ENCODE results near the gene CFAP53. TPM values are rescaled to one million over a fixed set of nuclear protein-coding genes. Genes with fewer than 3 reads are reported as not detected.
"Not testable (repeated sequence)": the region's sequence is repeated elsewhere in the genome, so short reads cannot be mapped to it uniquely, and the experiment has no call there.

CFAP53 gene, protein sequence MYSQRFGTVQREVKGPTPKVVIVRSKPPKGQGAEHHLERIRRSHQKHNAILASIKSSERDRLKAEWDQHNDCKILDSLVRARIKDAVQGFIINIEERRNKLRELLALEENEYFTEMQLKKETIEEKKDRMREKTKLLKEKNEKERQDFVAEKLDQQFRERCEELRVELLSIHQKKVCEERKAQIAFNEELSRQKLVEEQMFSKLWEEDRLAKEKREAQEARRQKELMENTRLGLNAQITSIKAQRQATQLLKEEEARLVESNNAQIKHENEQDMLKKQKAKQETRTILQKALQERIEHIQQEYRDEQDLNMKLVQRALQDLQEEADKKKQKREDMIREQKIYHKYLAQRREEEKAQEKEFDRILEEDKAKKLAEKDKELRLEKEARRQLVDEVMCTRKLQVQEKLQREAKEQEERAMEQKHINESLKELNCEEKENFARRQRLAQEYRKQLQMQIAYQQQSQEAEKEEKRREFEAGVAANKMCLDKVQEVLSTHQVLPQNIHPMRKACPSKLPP
- total RNA-seq, result under 1 TPM; 0.37 to 0.44 TPM

DNA sequence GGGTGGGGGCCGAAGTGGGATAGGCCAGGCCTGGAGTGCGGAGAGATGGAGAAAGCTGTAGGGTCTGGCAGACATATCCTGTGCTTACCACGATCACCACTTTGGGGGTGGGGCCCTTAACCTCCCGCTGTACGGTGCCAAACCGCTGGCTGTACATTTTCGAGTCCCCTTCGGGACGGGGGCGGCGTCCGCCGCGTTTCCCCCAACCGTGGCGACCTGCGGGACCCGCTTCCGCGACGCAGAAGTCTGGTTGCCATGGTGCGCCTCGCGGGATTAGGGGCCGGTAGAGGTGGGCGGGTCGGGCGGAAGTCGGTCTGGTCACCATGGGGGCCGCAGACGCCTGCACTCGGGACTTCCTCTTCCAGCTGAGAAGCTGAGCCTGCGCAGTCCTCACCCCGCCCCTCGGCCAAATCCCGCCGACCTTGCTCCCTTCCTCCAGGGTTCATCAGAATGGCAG lies at the start of gene CFAP53:
Gene CFAP53, minus strand, starts transcription at position 248 of the 457 bp plus-strand sequence. Its CDS starts 91 bp downstream, at position 157.
- CTCF ChIA-PET, result interaction anchor here (0.5 to 1.1 kb wide), 4 partner anchors 10 to 166 kb away, joined by 3 to 5 read pairs (median 4); partner anchors contain the start of gene MBD1
- peaks cover 12% of the 10 kb centered on the region for H3K36me3 Mint-ChIP-seq (ENCODE audit: low read depth)
- H3K27ac Mint-ChIP-seq, result peak within 1 kb of the TSS; percentile 57
- intact Hi-C loops (cut with DNase I, micrococcal nuclease), result loop anchor here (1.0 to 10.0 kb wide), 7 partner anchors 15 to 774 kb away; partner anchors contain the start of genes CXXC1 (in 2 of the 2), MBD1 (in 2 of the 2), ACAA2 (in 1 of the 2) and RPL17 (in 1 of the 2)
- no peaks in the 10 kb centered on the region for H3K27me3 Mint-ChIP-seq
- POLR2A ChIA-PET, result interaction anchor here (1.0 kb wide), 1 partner anchor 15 kb away, joined by 6 read pairs; the partner anchor contains the start of gene MBD1
- no peaks in the 10 kb centered on the region for H3K9me3 Mint-ChIP-seq (ENCODE audit: low read depth)
- peak; percentile 92 for DNase-seq
- H3K4me3 Mint-ChIP-seq, result peak within 1 kb of the TSS; percentile 71
- H3K4me1 Mint-ChIP-seq, result peaks cover 20% of the 10 kb centered on the region
- peak; percentile 93 for ATAC-seq

DNA sequence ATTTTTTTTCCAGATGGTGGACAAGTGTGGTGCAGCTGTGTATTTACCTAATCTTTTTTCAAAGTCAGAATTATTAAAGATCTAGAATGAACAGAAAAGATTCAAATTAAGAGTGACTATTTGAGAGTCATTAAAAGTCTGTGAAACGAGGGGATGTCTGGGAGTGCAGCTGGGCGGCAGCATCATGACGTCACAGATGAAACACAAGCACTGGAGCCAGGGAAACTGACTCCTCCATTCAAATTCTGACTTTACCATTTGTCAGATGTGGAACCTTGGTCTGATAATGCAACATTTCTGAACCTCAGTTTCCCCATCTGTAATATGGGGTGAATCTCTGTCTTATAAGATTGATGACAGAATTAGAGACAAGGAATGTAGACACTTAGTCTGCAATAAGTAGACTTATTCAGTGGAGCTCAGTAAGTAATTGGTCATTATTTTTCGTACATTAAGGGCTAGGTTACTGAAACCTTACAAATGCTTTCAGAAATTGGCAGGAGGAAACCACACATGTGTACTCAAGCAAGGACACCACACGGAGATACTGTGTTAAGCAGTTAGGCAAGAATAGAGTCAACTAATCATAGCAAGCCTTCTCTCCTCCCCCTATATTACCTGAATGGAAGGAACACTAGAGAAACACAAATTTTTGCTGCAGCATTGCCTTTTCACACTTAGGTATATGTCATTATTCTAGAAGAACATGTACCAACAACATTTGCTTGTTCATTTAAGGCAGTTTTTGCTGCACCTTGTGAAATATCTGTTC lies 49.0 kb upstream of the CFAP53 start:
- ATAC-seq, result no peak
- H3K27ac Mint-ChIP-seq, result no peak overlapping the region
- H3K36me3 Mint-ChIP-seq (ENCODE audit: low read depth), result no peaks in the 10 kb centered on the region
- DNase-seq, result no peak
- CTCF ChIA-PET, result interaction anchor here (0.5 to 1.5 kb wide), 3 partner anchors 22 to 64 kb away, joined by 3 to 4 read pairs (median 3); no protein-coding TSS in a partner anchor
- intact Hi-C loops (cut with DNase I, micrococcal nuclease), result no loop called here
- H3K4me1 Mint-ChIP-seq, result no peaks in the 10 kb centered on the region
- H3K27me3 Mint-ChIP-seq, result peaks cover 5% of the 10 kb centered on the region
- no peaks in the 10 kb centered on the region for H3K9me3 Mint-ChIP-seq (ENCODE audit: low read depth)
- no peak overlapping the region for H3K4me3 Mint-ChIP-seq
- POLR2A ChIA-PET, result no interaction called here

DNA sequence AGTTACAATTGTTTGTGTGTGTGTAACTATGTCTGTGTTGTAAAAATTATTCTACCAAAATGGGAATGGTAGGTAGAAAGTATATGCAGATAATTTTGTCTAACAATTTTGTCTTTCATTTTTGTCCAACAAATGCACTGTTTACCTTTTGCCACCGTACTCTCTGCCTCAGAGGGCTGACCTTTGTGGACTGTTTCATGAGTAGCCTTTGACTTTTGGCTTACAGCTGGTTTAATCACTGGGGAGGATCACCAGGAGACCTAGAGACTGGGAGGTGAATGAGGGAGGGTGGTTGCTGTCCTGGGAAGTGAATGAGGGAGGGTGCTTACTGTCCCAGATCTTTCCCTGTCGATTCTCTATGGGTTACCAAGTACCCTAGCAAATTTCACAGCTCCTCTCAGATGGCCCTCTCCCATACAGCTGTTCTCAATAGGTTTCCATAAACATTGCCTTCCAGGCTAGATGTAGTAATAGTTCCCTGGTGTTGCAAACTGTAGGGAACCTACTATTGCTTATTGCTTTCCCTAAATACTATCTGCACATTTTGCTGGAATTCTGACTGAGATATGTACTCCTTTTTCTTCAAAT lies 47.7 kb upstream of the CFAP53 start:
- CTCF ChIA-PET, result interaction anchor here (1.5 kb wide), 1 partner anchor 44 kb away, joined by 4 read pairs; no protein-coding TSS in a partner anchor
- Mint-ChIP-seq H3K4me1 (no peaks in the 10 kb centered on the region), H3K27ac (no peak overlapping the region), H3K9me3 (ENCODE audit: low read depth) (no peaks in the 10 kb centered on the region), H3K36me3 (ENCODE audit: low read depth) (no peaks in the 10 kb centered on the region), H3K4me3 (no peak overlapping the region), H3K27me3 (peaks cover 5% of the 10 kb centered on the region)
- DNase-seq, result no peak
- POLR2A ChIA-PET, result no interaction called here
- intact Hi-C loops (cut with DNase I, micrococcal nuclease), result no loop called here
- ATAC-seq, result no peak

DNA sequence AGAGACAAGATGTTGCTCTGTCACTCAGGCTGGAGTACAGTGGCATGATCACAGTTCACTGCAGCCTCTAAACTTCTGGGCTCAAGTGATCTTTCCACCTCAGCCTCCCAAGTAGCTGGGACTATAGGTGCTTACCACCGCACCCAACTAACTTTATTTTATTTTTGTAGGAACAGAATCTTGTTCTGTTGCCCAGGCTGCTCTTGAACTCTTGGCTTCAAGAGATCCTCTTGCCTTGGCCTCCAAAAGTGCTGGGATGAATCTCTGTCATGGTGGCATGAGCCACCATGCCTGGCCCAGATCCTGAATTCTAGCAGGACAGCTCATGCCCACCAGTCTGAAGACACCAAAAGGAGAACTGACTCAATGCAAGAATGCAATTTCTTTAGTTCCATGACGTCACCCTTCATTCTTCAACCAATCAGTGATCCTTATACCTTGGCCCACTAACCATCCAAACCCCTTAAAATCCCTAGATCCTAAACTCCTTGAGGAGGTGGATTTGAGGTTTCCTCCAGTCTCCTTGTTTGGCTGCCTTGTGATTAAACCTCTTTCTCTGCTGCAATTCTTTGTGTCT lies 46.8 kb upstream of the CFAP53 start:
- intact Hi-C loops (cut with DNase I, micrococcal nuclease), result no loop called here
- no peak overlapping the region for H3K27ac Mint-ChIP-seq

DNA sequence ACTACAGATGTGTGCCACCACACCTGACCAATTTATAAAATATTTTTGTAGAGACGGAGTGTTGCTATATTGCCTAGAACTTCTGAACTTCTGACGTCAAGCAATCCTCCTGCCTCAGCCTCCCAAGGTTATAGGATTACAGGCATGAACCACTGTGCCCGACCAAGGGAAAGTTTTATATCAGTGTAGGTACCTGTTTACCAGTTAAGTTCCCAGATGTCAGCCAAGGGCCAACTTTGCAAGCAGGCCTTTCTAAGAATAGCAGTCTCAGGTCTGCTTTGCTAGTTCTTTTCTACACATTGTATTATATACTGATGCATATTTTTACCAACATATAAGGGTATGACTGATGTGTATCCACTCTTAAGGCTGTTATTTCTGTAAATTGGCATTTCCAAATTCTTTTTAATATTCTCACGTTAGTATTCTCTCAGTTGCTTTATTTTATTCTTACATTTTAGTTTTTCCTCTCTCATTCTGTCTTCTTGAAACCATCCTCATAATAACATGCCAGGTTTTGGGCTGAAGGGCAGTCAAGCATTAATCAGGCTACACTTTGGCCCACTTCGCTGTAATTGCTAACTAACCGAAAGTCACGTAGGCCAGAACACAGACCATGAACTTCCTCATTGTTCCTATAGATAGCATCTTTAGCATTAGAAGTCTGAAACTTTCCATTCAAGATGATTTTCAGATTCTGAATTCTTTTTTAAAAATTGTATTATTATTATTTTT lies 46.2 kb upstream of the CFAP53 start:
- intact Hi-C loops (cut with DNase I, micrococcal nuclease), result no loop called here
- H3K4me1 Mint-ChIP-seq, result peaks cover 9% of the 10 kb centered on the region
- ATAC-seq, result no peak
- H3K36me3 Mint-ChIP-seq (ENCODE audit: low read depth), result no peaks in the 10 kb centered on the region
- no peak overlapping the region for H3K4me3 Mint-ChIP-seq
- no peaks in the 10 kb centered on the region for H3K9me3 Mint-ChIP-seq (ENCODE audit: low read depth)
- H3K27ac Mint-ChIP-seq, result no peak overlapping the region
- peaks cover 5% of the 10 kb centered on the region for H3K27me3 Mint-ChIP-seq
- ChIA-PET POLR2A (no interaction called here), CTCF (no interaction called here)
- DNase-seq, result no peak

More for the DNA sequence above, 46.8 kb upstream of the CFAP53 start:
- ChIA-PET POLR2A (no interaction called here), CTCF (no interaction called here)
- Mint-ChIP-seq H3K36me3 (ENCODE audit: low read depth) (no peaks in the 10 kb centered on the region), H3K27me3 (peaks cover 5% of the 10 kb centered on the region), H3K9me3 (ENCODE audit: low read depth) (no peaks in the 10 kb centered on the region), H3K4me1 (peaks cover 5% of the 10 kb centered on the region), H3K4me3 (no peak overlapping the region)
- DNase-seq (no peak), ATAC-seq (no peak)

DNA sequence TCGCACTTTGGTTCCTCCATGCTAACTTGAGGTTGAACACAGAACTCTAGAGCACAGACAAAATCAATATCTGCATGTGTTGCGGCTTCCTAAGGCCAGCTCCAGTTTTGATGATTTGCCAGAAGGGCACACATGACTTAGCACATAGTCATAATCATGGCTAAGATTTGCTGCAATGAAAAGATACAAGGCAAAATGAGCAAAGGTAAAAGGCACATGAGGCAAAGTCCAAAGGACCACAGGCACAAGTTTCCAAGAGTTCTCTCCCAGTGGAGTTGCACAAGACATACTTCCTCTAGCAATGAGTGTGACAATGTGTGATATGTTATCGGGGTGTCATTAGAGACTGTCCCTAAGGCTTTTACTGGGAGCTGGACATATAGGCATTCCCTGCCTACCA lies 45.4 kb upstream of the CFAP53 start:
- Mint-ChIP-seq H3K4me1 (peaks cover 11% of the 10 kb centered on the region), H3K4me3 (no peak overlapping the region), H3K27me3 (peaks cover 3% of the 10 kb centered on the region), H3K27ac (no peak overlapping the region), H3K36me3 (ENCODE audit: low read depth) (no peaks in the 10 kb centered on the region), H3K9me3 (ENCODE audit: low read depth) (no peaks in the 10 kb centered on the region)
- no peak for ATAC-seq
- no peak for DNase-seq
- CTCF ChIA-PET, result interaction anchor here (0.5 kb wide), 1 partner anchor 117 kb away, joined by 4 read pairs; the partner anchor contains the start of gene MYO5B
- intact Hi-C loops (cut with DNase I, micrococcal nuclease), result no loop called here
- POLR2A ChIA-PET, result interaction anchor here (0.6 kb wide), 1 partner anchor 67 kb away, joined by 4 read pairs; no protein-coding TSS in a partner anchor

DNA sequence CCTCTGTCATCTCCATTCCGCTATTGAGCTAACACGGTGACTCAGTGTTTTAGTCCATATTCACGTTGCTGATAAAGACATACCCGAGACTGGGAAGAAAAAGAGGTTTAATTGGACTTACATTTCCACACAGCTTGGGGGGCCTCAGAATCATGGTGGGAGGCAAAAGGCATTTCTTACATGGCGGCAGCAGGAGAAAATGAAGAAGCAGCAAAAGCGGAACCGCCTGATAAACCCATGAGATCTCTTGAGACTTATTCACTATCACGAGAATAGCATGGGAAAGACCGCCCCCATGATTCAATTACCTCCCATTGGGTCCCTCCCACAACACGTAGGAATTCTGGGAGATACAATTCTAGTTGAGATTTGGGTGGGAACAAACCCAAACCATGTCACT lies 43.8 kb upstream of the CFAP53 start:
- no peak overlapping the region for H3K4me3 Mint-ChIP-seq
- H3K27me3 Mint-ChIP-seq, result peaks cover 4% of the 10 kb centered on the region
- intact Hi-C loops (cut with DNase I, micrococcal nuclease), result no loop called here
- ChIA-PET POLR2A (no interaction called here), CTCF (no interaction called here)
- no peaks in the 10 kb centered on the region for H3K36me3 Mint-ChIP-seq (ENCODE audit: low read depth)
- ATAC-seq (no peak), DNase-seq (no peak)
- H3K9me3 Mint-ChIP-seq (ENCODE audit: low read depth), result no peaks in the 10 kb centered on the region
- H3K4me1 Mint-ChIP-seq, result peaks cover 11% of the 10 kb centered on the region
- H3K27ac Mint-ChIP-seq, result no peak overlapping the region

DNA sequence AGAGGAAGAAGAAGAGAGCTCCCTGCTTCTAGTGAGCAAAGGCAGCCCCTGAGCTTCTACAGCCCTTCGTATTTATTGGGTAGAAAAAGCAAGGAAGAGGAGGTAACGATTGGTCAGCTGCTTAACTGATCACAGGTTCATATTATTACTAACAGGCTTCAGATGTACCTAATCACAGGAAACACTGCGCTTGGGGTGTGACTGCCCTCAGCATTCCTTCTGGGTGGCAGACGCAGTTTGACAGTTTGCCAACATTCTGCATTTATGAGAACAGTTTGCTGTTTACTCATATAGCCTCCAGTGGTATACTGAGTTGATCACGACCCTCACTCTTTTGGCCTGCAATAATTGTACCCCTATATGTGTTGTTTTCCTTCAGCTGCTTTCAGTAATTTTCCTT lies 42.6 kb upstream of the CFAP53 start:
- intact Hi-C loops (cut with DNase I, micrococcal nuclease), result loop anchor here in 1 of 2 experiments (5.0 kb wide), 1 partner anchor 48 kb away; no protein-coding TSS in a partner anchor
- H3K36me3 Mint-ChIP-seq (ENCODE audit: low read depth); H3K9me3 Mint-ChIP-seq (ENCODE audit: low read depth); H3K27me3 Mint-ChIP-seq; H3K4me3 Mint-ChIP-seq; ATAC-seq; DNase-seq; H3K27ac Mint-ChIP-seq; CTCF ChIA-PET: not testable (repeated sequence)
- H3K4me1 Mint-ChIP-seq, result peaks cover 11% of the 10 kb centered on the region
- POLR2A ChIA-PET, result interaction anchor here (0.6 kb wide), 1 partner anchor 69 kb away, joined by 3 read pairs; no protein-coding TSS in a partner anchor

DNA sequence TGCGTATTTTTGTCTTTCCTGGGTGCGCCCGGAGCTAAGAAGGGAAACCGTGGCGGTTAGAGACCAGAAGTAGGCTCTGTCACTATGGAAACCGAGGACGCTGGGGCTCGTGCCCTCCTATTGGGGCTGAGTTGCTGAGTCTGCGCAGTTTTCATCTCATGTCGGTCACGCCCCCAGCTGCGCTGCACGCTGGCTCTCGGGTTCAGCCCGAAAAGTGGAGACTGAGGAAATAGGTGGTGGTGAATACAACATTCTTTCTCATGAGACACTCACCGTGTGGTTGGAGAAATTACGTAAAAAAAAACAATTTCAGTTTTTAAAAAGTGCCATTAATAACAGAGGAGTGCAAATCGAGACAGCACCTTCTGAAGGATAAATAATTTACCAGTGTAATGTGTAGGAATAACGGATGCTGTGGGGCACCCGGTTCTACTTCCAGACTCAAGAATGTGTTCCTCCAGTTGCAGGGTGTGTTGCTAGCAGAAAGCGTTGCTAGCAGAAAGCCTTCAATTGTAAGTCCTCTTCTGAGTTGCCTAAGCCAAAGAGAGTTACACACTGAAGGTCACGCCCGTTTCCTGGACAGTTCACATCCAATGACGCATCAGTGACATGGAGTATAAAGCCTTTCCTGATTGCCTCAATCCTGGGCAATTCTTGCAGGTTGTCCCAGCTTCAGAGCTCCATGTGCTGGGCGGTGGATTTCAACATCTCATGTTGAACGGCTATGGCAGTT lies 41.6 kb upstream of the CFAP53 start:
- H3K4me1 Mint-ChIP-seq, result peaks cover 11% of the 10 kb centered on the region
- H3K27me3 Mint-ChIP-seq, result peaks cover 3% of the 10 kb centered on the region
- peak; percentile 95 for DNase-seq
- H3K9me3 Mint-ChIP-seq (ENCODE audit: low read depth), result no peaks in the 10 kb centered on the region
- peak overlapping the region; percentile 37 for H3K27ac Mint-ChIP-seq
- peak overlapping the region; percentile 73 for H3K4me3 Mint-ChIP-seq
- peak; percentile 99 for ATAC-seq
- ChIA-PET CTCF (interaction anchor here (0.7 to 1.4 kb wide), 4 partner anchors 10 to 84 kb away, joined by 3 to 7 read pairs (median 4); no protein-coding TSS in a partner anchor), POLR2A (interaction anchor here (0.6 to 1.1 kb wide), 2 partner anchors 9 to 70 kb away, joined by 3 to 4 read pairs; no protein-coding TSS in a partner anchor)
- H3K36me3 Mint-ChIP-seq (ENCODE audit: low read depth), result no peaks in the 10 kb centered on the region
- intact Hi-C loops (cut with DNase I, micrococcal nuclease), result loop anchor here (1.0 to 5.0 kb wide), 7 partner anchors 10 to 67 kb away; partner anchors contain the start of genes CFAP53 (in 1 of the 2), CXXC1 (in 1 of the 2), MBD1 (in 1 of the 2) and SKA1 (in 1 of the 2)
